CD4-positive, alpha-beta T cell treated with Interferon gamma for 1 hour (primary cell): ENCODE results near the gene AHI1.
A peak's percentile ranks its signal among the peaks of the same experiment; 100 is the strongest.
"Not testable (repeated sequence)": the region's sequence is repeated elsewhere in the genome, so short reads cannot be mapped to it uniquely, and the experiment has no call there.

Source experiments
- DNase-seq: peaks from one replicate; pipeline ENCODE4 v3.0.0-alpha.2; 2020

Gene AHI1

GRCh38 chr6:135505222-135505621 lies 7.7 kb upstream of the AHI1 start:
- no peak for DNase-seq

- DNase-seq = no peak
Measured at GRCh38 chr6:135504734-135505133, 7.2 kb upstream of the AHI1 start.

GRCh38 chr6:135503703-135504475 lies 6.3 kb upstream of the AHI1 start:
- no peak for DNase-seq

GRCh38 chr6:135499441-135500340 lies 2.2 kb upstream of the AHI1 start:
- no peak for DNase-seq

GRCh38 chr6:135498185-135498841 lies 773 bp upstream of the AHI1 start:
- peak; percentile 74 for DNase-seq

GRCh38 chr6:135496800-135497411 lies 634 bp downstream of the AHI1 start:
- DNase-seq = no peak

GRCh38 chr6:135493218-135493961 lies 4.2 kb downstream of the AHI1 start:
- no peak for DNase-seq

- no peak for DNase-seq
Measured at GRCh38 chr6:135490381-135490780, 7.2 kb downstream of the AHI1 start.

GRCh38 chr6:135488023-135488422 lies 9.5 kb downstream of the AHI1 start:
- DNase-seq = no peak

GRCh38 chr6:135483903-135484302 lies 13.6 kb downstream of the AHI1 start:
- not testable (repeated sequence) for DNase-seq

- DNase-seq = no peak
Measured at GRCh38 chr6:135481783-135482369, 15.7 kb downstream of the AHI1 start.

- no peak for DNase-seq
Measured at GRCh38 chr6:135479601-135480000, 17.9 kb downstream of the AHI1 start.

- no peak for DNase-seq
Measured at GRCh38 chr6:135478626-135479025, 18.9 kb downstream of the AHI1 start.

- DNase-seq = no peak
Measured at GRCh38 chr6:135475292-135475886, 22.2 kb downstream of the AHI1 start.

- DNase-seq = no peak
Measured at GRCh38 chr6:135474362-135474761, 23.2 kb downstream of the AHI1 start.

GRCh38 chr6:135465903-135466302 lies 31.6 kb downstream of the AHI1 start:
- DNase-seq = no peak

- DNase-seq = no peak
Measured at GRCh38 chr6:135465307-135465706, 32.2 kb downstream of the AHI1 start.

- no peak for DNase-seq
Measured at GRCh38 chr6:135464634-135465033, 32.9 kb downstream of the AHI1 start.

- DNase-seq = no peak
Measured at GRCh38 chr6:135461208-135461607, 36.3 kb downstream of the AHI1 start.

GRCh38 chr6:135458051-135458450 lies 39.5 kb downstream of the AHI1 start:
- DNase-seq = no peak

GRCh38 chr6:135451617-135452190 lies 45.8 kb downstream of the AHI1 start:
- no peak for DNase-seq
